Osteocyte (in vitro differentiated cells): ENCODE results near the gene SLC45A2. TPM values are rescaled to one million over a fixed set of nuclear protein-coding genes. Genes with fewer than 3 reads are reported as not detected.
A peak's percentile ranks its signal among the peaks of the same experiment; 100 is the strongest.
"Not testable (repeated sequence)": the region's sequence is repeated elsewhere in the genome, so short reads cannot be mapped to it uniquely, and the experiment has no call there.

Source experiments
- DNase-seq: peaks from one replicate; pipeline ENCODE4 v3.0.0; 2021; ENCODE audit warnings: mixed read lengths; ENCODE audit not compliant: unreplicated experiment; ENCODE audit errors: extremely low spot score
- H3K27ac Mint-ChIP-seq: one replicate; pipeline ENCODE4 v1.8.0; 2021; ENCODE audit warnings: mild to moderate bottlenecking, mixed read lengths; ENCODE audit not compliant: unreplicated experiment
- H3K27me3 Mint-ChIP-seq: one replicate; pipeline ENCODE4 v1.8.0; 2021; ENCODE audit warnings: mixed read lengths; ENCODE audit not compliant: unreplicated experiment
- H3K36me3 Mint-ChIP-seq: one replicate; pipeline ENCODE4 v1.8.0; 2021; ENCODE audit warnings: mixed read lengths; ENCODE audit not compliant: unreplicated experiment
- H3K4me1 Mint-ChIP-seq: one replicate; pipeline ENCODE4 v1.8.0; 2021; ENCODE audit warnings: mixed read lengths; ENCODE audit not compliant: unreplicated experiment
- H3K4me3 Mint-ChIP-seq: one replicate; pipeline ENCODE4 v1.8.0; 2021; ENCODE audit warnings: mild to moderate bottlenecking, moderate library complexity, mixed read lengths; ENCODE audit not compliant: unreplicated experiment
- H3K9me3 Mint-ChIP-seq: one replicate; pipeline ENCODE4 v1.8.0; 2021; ENCODE audit warnings: mixed read lengths; ENCODE audit not compliant: unreplicated experiment
- total RNA-seq: library from RNA; stranded (reverse); gene quantifications from 2 replicates; pipeline ENCODE4 v1.2.1, GENCODE V29; 2021
- TF ChIP-seq, protein P1 (sequence below): fragments of 200-600 bp; sonication (generic); IDR thresholded peaks from 2 replicates; pipeline ENCODE4 v1.5.0; 2021; ENCODE audit warnings: antibody characterized with exemption, mild to moderate bottlenecking, moderate library complexity

Gene SLC45A2
- total RNA-seq, 1 donor from 2014 or later, result not detected

- TF ChIP-seq, protein P1, sequence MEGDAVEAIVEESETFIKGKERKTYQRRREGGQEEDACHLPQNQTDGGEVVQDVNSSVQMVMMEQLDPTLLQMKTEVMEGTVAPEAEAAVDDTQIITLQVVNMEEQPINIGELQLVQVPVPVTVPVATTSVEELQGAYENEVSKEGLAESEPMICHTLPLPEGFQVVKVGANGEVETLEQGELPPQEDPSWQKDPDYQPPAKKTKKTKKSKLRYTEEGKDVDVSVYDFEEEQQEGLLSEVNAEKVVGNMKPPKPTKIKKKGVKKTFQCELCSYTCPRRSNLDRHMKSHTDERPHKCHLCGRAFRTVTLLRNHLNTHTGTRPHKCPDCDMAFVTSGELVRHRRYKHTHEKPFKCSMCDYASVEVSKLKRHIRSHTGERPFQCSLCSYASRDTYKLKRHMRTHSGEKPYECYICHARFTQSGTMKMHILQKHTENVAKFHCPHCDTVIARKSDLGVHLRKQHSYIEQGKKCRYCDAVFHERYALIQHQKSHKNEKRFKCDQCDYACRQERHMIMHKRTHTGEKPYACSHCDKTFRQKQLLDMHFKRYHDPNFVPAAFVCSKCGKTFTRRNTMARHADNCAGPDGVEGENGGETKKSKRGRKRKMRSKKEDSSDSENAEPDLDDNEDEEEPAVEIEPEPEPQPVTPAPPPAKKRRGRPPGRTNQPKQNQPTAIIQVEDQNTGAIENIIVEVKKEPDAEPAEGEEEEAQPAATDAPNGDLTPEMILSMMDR, result no peak
- H3K27me3 Mint-ChIP-seq, result no peaks in the 10 kb centered on the region
- peaks cover 8% of the 10 kb centered on the region for H3K36me3 Mint-ChIP-seq
- H3K27ac Mint-ChIP-seq, result no peak overlapping the region
- peaks cover 13% of the 10 kb centered on the region for H3K4me1 Mint-ChIP-seq
- no peak for DNase-seq
- H3K4me3 Mint-ChIP-seq, result no peak overlapping the region
- H3K9me3 Mint-ChIP-seq, result no peaks in the 10 kb centered on the region
Observed at GRCh38 chr5:34013547-34013946, 29.1 kb upstream of the SLC45A2 start.

- H3K9me3 Mint-ChIP-seq, result no peaks in the 10 kb centered on the region
- DNase-seq, result no peak
- peaks cover 8% of the 10 kb centered on the region for H3K36me3 Mint-ChIP-seq
- H3K27ac Mint-ChIP-seq, result no peak overlapping the region
- peaks cover 16% of the 10 kb centered on the region for H3K4me1 Mint-ChIP-seq
- no peaks in the 10 kb centered on the region for H3K27me3 Mint-ChIP-seq
- H3K4me3 Mint-ChIP-seq, result no peak overlapping the region
- TF ChIP-seq, protein P1, result no peak
Observed at GRCh38 chr5:34012791-34013190, 28.3 kb upstream of the SLC45A2 start.

- H3K9me3 Mint-ChIP-seq, result no peaks in the 10 kb centered on the region
- no peak overlapping the region for H3K4me3 Mint-ChIP-seq
- peaks cover 22% of the 10 kb centered on the region for H3K4me1 Mint-ChIP-seq
- no peak for DNase-seq
- H3K27ac Mint-ChIP-seq, result no peak overlapping the region
- peaks cover 4% of the 10 kb centered on the region for H3K36me3 Mint-ChIP-seq
- no peaks in the 10 kb centered on the region for H3K27me3 Mint-ChIP-seq
- TF ChIP-seq, protein P1, result no peak
Observed at GRCh38 chr5:34011536-34011935, 27.0 kb upstream of the SLC45A2 start.

GRCh38 chr5:34010146-34010545 is 25.7 kb upstream of the SLC45A2 start:
- DNase-seq, H3K4me3 Mint-ChIP-seq, H3K27me3 Mint-ChIP-seq, H3K36me3 Mint-ChIP-seq, H3K27ac Mint-ChIP-seq, H3K9me3 Mint-ChIP-seq: not testable (repeated sequence)
- H3K4me1 Mint-ChIP-seq, result peaks cover 31% of the 10 kb centered on the region

DNA sequence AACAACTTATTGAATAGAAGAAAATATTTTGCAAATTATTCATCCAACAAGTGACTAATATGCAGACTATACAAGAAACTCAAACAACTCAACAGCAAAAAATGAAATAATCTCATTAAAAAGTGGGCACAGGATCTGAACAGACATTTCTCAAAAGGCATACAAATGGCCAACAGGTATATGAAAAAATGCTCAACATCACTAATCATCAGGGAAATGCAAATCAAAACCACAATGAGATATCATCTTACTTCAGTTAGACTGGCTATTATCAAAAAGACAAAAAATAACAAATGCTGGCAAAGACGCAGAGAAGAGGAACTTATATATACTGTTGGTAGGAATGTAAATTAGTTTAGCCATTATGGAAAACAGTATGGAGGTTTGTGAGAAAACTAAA is 25.1 kb upstream of the SLC45A2 start:
- TF ChIP-seq, protein P1, result no peak
- Mint-ChIP-seq H3K9me3 (no peaks in the 10 kb centered on the region), H3K4me1 (peaks cover 33% of the 10 kb centered on the region), H3K27ac (peak overlapping the region; percentile 91), H3K36me3 (peaks cover 10% of the 10 kb centered on the region), H3K4me3 (no peak overlapping the region), H3K27me3 (no peaks in the 10 kb centered on the region)
- no peak for DNase-seq

DNA sequence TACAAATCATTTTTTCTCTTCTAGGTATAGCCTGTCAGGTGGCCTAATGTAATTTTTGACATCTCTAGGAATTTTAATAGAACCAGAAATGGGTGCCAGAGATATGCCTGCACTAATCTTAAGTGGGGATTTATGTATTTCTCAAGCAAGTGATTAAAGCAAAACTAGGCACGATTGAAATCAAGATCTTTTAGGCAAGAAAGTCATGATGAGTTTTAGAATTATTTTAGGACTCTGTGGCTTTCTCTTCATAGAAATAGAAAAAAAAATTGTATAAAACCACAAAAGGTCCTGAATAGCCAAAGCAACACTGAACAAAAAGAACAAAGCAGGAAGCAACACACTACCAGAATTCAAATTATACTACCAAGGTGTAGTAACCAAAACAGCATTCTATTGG is 24.3 kb upstream of the SLC45A2 start:
- Mint-ChIP-seq H3K27me3 (no peaks in the 10 kb centered on the region), H3K4me3 (peak overlapping the region; percentile 91), H3K4me1 (peaks cover 39% of the 10 kb centered on the region), H3K36me3 (peaks cover 13% of the 10 kb centered on the region), H3K27ac (peak overlapping the region; percentile 91), H3K9me3 (no peaks in the 10 kb centered on the region)
- TF ChIP-seq, protein P1, result no peak
- DNase-seq, result no peak
